ENCODE results near the gene PARVA.

Gene PARVA

GRCh38 chr11:12430954-12431595 is 53.7 kb downstream of the PARVA start (continued):
- TF ChIP-seq ISL1 (CRISPR knock-in tag; IDR thresholded peaks at IDR 0.05) (no peak), ZFP30 (CRISPR knock-in tag; IDR thresholded peaks at IDR 0.05) (no peak), SNAI2 (CRISPR knock-in tag; IDR thresholded peaks at IDR 0.05) (no peak), ZFP3 (CRISPR knock-in tag; IDR thresholded peaks at IDR 0.05) (no peak), ZNF565 (CRISPR knock-in tag; conservative IDR thresholded peaks at IDR 0.05; ENCODE audit: low read depth) (no peak)

GRCh38 chr11:12432507-12432906 is 55.1 kb downstream of the PARVA start:
- no peak for ATAC-seq
- TF ChIP-seq ZNF70 (CRISPR knock-in tag; IDR thresholded peaks at IDR 0.05) (no peak), TOX (CRISPR knock-in tag; IDR thresholded peaks at IDR 0.05; ENCODE audit: borderline replicate concordance) (no peak), SNAI2 (CRISPR knock-in tag; IDR thresholded peaks at IDR 0.05) (no peak), RARB (CRISPR knock-in tag; IDR thresholded peaks at IDR 0.05) (no peak), GLIS3 (CRISPR knock-in tag; IDR thresholded peaks at IDR 0.05) (no peak), TCF4 (CRISPR knock-in tag; IDR thresholded peaks at IDR 0.05; ENCODE audit: borderline replicate concordance) (no peak), ZNF565 (CRISPR knock-in tag; conservative IDR thresholded peaks at IDR 0.05; ENCODE audit: low read depth) (no peak), ISL1 (CRISPR knock-in tag; IDR thresholded peaks at IDR 0.05) (no peak), ESRRG (CRISPR knock-in tag; IDR thresholded peaks at IDR 0.05) (no peak), ZNF8 (CRISPR knock-in tag; IDR thresholded peaks at IDR 0.05) (no peak)
- TF ChIP-seq, protein P1, sequence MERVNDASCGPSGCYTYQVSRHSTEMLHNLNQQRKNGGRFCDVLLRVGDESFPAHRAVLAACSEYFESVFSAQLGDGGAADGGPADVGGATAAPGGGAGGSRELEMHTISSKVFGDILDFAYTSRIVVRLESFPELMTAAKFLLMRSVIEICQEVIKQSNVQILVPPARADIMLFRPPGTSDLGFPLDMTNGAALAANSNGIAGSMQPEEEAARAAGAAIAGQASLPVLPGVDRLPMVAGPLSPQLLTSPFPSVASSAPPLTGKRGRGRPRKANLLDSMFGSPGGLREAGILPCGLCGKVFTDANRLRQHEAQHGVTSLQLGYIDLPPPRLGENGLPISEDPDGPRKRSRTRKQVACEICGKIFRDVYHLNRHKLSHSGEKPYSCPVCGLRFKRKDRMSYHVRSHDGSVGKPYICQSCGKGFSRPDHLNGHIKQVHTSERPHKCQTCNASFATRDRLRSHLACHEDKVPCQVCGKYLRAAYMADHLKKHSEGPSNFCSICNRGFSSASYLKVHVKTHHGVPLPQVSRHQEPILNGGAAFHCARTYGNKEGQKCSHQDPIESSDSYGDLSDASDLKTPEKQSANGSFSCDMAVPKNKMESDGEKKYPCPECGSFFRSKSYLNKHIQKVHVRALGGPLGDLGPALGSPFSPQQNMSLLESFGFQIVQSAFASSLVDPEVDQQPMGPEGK (CRISPR knock-in tag; IDR thresholded peaks at IDR 0.05; ENCODE audit: borderline replicate concordance) = no peak
- TF ChIP-seq, protein P2, sequence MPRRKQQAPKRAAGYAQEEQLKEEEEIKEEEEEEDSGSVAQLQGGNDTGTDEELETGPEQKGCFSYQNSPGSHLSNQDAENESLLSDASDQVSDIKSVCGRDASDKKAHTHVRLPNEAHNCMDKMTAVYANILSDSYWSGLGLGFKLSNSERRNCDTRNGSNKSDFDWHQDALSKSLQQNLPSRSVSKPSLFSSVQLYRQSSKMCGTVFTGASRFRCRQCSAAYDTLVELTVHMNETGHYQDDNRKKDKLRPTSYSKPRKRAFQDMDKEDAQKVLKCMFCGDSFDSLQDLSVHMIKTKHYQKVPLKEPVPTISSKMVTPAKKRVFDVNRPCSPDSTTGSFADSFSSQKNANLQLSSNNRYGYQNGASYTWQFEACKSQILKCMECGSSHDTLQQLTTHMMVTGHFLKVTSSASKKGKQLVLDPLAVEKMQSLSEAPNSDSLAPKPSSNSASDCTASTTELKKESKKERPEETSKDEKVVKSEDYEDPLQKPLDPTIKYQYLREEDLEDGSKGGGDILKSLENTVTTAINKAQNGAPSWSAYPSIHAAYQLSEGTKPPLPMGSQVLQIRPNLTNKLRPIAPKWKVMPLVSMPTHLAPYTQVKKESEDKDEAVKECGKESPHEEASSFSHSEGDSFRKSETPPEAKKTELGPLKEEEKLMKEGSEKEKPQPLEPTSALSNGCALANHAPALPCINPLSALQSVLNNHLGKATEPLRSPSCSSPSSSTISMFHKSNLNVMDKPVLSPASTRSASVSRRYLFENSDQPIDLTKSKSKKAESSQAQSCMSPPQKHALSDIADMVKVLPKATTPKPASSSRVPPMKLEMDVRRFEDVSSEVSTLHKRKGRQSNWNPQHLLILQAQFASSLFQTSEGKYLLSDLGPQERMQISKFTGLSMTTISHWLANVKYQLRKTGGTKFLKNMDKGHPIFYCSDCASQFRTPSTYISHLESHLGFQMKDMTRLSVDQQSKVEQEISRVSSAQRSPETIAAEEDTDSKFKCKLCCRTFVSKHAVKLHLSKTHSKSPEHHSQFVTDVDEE (CRISPR knock-in tag; IDR thresholded peaks at IDR 0.05) = no peak

GRCh38 chr11:12433121-12433520 is 55.8 kb downstream of the PARVA start:
- ATAC-seq = no peak
- TF ChIP-seq ZC3H10 (CRISPR knock-in tag; IDR thresholded peaks at IDR 0.05) = no peak
- TF ChIP-seq ZNF565 (CRISPR knock-in tag; conservative IDR thresholded peaks at IDR 0.05; ENCODE audit: low read depth) = no peak
- TF ChIP-seq ARNTL (CRISPR knock-in tag; IDR thresholded peaks at IDR 0.05; ENCODE audit: borderline replicate concordance, low read depth) = no peak
- TF ChIP-seq TCF4 (CRISPR knock-in tag; IDR thresholded peaks at IDR 0.05; ENCODE audit: borderline replicate concordance) = no peak
- TF ChIP-seq BACH2 (CRISPR knock-in tag; IDR thresholded peaks at IDR 0.05; ENCODE audit: borderline replicate concordance) = no peak
- TF ChIP-seq, protein P1 (CRISPR knock-in tag; IDR thresholded peaks at IDR 0.05; ENCODE audit: borderline replicate concordance) = no peak
- TF ChIP-seq ISL1 (CRISPR knock-in tag; IDR thresholded peaks at IDR 0.05) = no peak

- ATAC-seq = peak; percentile 92
- TF ChIP-seq GLIS3 (CRISPR knock-in tag; IDR thresholded peaks at IDR 0.05) (no peak), POU6F1 (CRISPR knock-in tag; IDR thresholded peaks at IDR 0.05; ENCODE audit: borderline replicate concordance, low read depth) (no peak), TCF4 (CRISPR knock-in tag; IDR thresholded peaks at IDR 0.05; ENCODE audit: borderline replicate concordance) (peak; percentile 38; the same call in 1 of the 2 replicates), PPARA (CRISPR knock-in tag; IDR thresholded peaks at IDR 0.05; ENCODE audit: borderline replicate concordance) (no peak), ZC3H10 (CRISPR knock-in tag; IDR thresholded peaks at IDR 0.05) (no peak), CREB5 (CRISPR knock-in tag; IDR thresholded peaks at IDR 0.05; ENCODE audit: low read depth) (no peak)
- TF ChIP-seq, protein P2 (CRISPR knock-in tag; IDR thresholded peaks at IDR 0.05) = no peak
Observed at GRCh38 chr11:12433571-12434324, 56.4 kb downstream of the PARVA start.
